HEK293 (cell line): ENCODE measurements around the gene ARHGAP26.

Experiments
- CTCF ChIA-PET: fragments of 350-600 bp; formaldehyde crosslinking; extraction: SDS; loops from one replicate; lab custom pipeline; 2021; ENCODE audit warnings: antibody characterized with exemption; lab: Yijun Ruan, JAX
- POLR2A ChIA-PET: fragments of 300-600 bp; formaldehyde crosslinking; extraction: SDS; loops from one replicate; lab custom pipeline; 2020; ENCODE audit warnings: antibody characterized with exemption, inconsistent platforms; lab: Yijun Ruan, JAX
- H3K27ac ChIP-seq: fragments of 200-500 bp; sonication (Bioruptor generic); 2 replicates; pipeline ENCODE4 v1.5.1; 2014; ENCODE audit warnings: low read depth, low read length, control low read depth, inconsistent platforms; ENCODE audit errors: extremely low read depth
- H3K36me3 ChIP-seq, 2 experiments: fragments of 200-500 bp in 1 of 2; sonication (Bioruptor generic) in 1 of 2; 1 replicate in 1 of 2; 2 replicates in 1 of 2; pipeline ENCODE4 v1.5.1; 2014 to 2017; ENCODE audit warnings: inconsistent platforms in 2 of 2, low read length in 2 of 2; ENCODE audit not compliant: control insufficient read depth in 2 of 2, insufficient read depth in 1 of 2
- H3K4me1 ChIP-seq: fragments of 200-500 bp; sonication (Bioruptor generic); 2 replicates; pipeline ENCODE4 v1.5.1; 2014; ENCODE audit warnings: mild to moderate bottlenecking, low read length, inconsistent platforms; ENCODE audit not compliant: control insufficient read depth, insufficient read depth
- H3K4me3 ChIP-seq: 2 replicates; pipeline ENCODE4 v1.5.1; 2011; ENCODE audit warnings: low read depth, mild to moderate bottlenecking, control low read depth, low read length, moderate library complexity
- H3K9me3 ChIP-seq: fragments of 200-500 bp; sonication (Bioruptor generic); 2 replicates; pipeline ENCODE4 v1.5.1; 2014; ENCODE audit warnings: low read depth, low read length, inconsistent platforms; ENCODE audit not compliant: control insufficient read depth, insufficient read depth
- EGR2 ChIP-seq: fragments of 450-650 bp; formaldehyde crosslinking; IDR thresholded peaks from 2 replicates; pipeline ENCODE4 v1.5.1; 2016; ENCODE audit warnings: low read depth, missing biosample characterization, missing genetic modification characterization
- GLI4 ChIP-seq: fragments of 450-650 bp; formaldehyde crosslinking; IDR thresholded peaks from 2 replicates; pipeline ENCODE4 v1.5.1; 2016; ENCODE audit warnings: missing biosample characterization, missing genetic modification characterization
- GLIS1 ChIP-seq: fragments of 450-650 bp; formaldehyde crosslinking; IDR thresholded peaks from 2 replicates; pipeline ENCODE4 v1.5.1; 2016; ENCODE audit warnings: missing biosample characterization, missing genetic modification characterization
- GLIS2 ChIP-seq: fragments of 450-650 bp; formaldehyde crosslinking; IDR thresholded peaks from 2 replicates; pipeline ENCODE4 v1.5.1; 2016; ENCODE audit warnings: missing biosample characterization, missing genetic modification characterization
- SCRT1 ChIP-seq: fragments of 450-650 bp; formaldehyde crosslinking; IDR thresholded peaks from 2 replicates; pipeline ENCODE4 v1.5.1; 2016; ENCODE audit warnings: missing biosample characterization, missing genetic modification characterization, borderline replicate concordance
- SCRT2 ChIP-seq: fragments of 450-650 bp; formaldehyde crosslinking; IDR thresholded peaks from 2 replicates; pipeline ENCODE4 v1.5.1; 2016; ENCODE audit warnings: missing biosample characterization, missing genetic modification characterization
- SP7 ChIP-seq: fragments of 450-650 bp; formaldehyde crosslinking; IDR thresholded peaks from 2 replicates; pipeline ENCODE4 v1.5.1; 2016; ENCODE audit warnings: missing biosample characterization, missing genetic modification characterization
- WT1 ChIP-seq: fragments of 450-650 bp; formaldehyde crosslinking; IDR thresholded peaks from 2 replicates; pipeline ENCODE4 v1.5.1; 2016; ENCODE audit warnings: missing biosample characterization, missing genetic modification characterization
- ZBTB20 ChIP-seq: fragments of 450-650 bp; formaldehyde crosslinking; IDR thresholded peaks from 2 replicates; pipeline ENCODE4 v1.5.1; 2016; ENCODE audit warnings: missing biosample characterization, missing genetic modification characterization
- ZBTB8A ChIP-seq: fragments of 450-650 bp; formaldehyde crosslinking; IDR thresholded peaks from 2 replicates; pipeline ENCODE4 v1.5.1; 2016; ENCODE audit warnings: missing biosample characterization, missing genetic modification characterization
- ZIC2 ChIP-seq: fragments of 450-650 bp; formaldehyde crosslinking; IDR thresholded peaks from 2 replicates; pipeline ENCODE4 v1.5.1; 2016; ENCODE audit warnings: missing biosample characterization, missing genetic modification characterization
- ZNF133 ChIP-seq: fragments of 450-650 bp; formaldehyde crosslinking; IDR thresholded peaks from 2 replicates; pipeline ENCODE4 v1.5.1; 2016; ENCODE audit warnings: missing biosample characterization, missing genetic modification characterization
- ZNF24 ChIP-seq: fragments of 450-650 bp; formaldehyde crosslinking; IDR thresholded peaks from 2 replicates; pipeline ENCODE4 v1.5.1; 2016; ENCODE audit warnings: missing biosample characterization, missing genetic modification characterization
- ZNF335 ChIP-seq: fragments of 450-650 bp; formaldehyde crosslinking; conservative IDR thresholded peaks from 2 replicates; pipeline ENCODE4 v1.5.1; 2016; ENCODE audit warnings: missing biosample characterization, missing genetic modification characterization
- ZNF354C ChIP-seq: fragments of 450-650 bp; formaldehyde crosslinking; IDR thresholded peaks from 2 replicates; pipeline ENCODE4 v1.5.1; 2016; ENCODE audit warnings: missing biosample characterization, missing genetic modification characterization, low read depth, borderline replicate concordance
- ZNF394 ChIP-seq: fragments of 450-650 bp; formaldehyde crosslinking; IDR thresholded peaks from 2 replicates; pipeline ENCODE4 v1.5.1; 2016; ENCODE audit warnings: missing biosample characterization, missing genetic modification characterization, mild to moderate bottlenecking, moderate library complexity, borderline replicate concordance
- ZNF433 ChIP-seq: fragments of 450-650 bp; formaldehyde crosslinking; IDR thresholded peaks from 2 replicates; pipeline ENCODE4 v1.5.1; 2016; ENCODE audit warnings: missing biosample characterization, missing genetic modification characterization, low read depth
- ZNF561 ChIP-seq: fragments of 450-650 bp; IDR thresholded peaks from 2 replicates; pipeline ENCODE4 v1.5.1; 2018; ENCODE audit warnings: missing biosample characterization, missing genetic modification characterization, borderline replicate concordance
- ZNF600 ChIP-seq: fragments of 450-650 bp; formaldehyde crosslinking; IDR thresholded peaks from 2 replicates; pipeline ENCODE4 v1.5.1; 2016; ENCODE audit warnings: missing biosample characterization, missing genetic modification characterization
- ZNF660 ChIP-seq: fragments of 450-650 bp; IDR thresholded peaks from 2 replicates; pipeline ENCODE4 v1.5.1; 2018; ENCODE audit warnings: missing biosample characterization, mild to moderate bottlenecking, missing genetic modification characterization
- ZNF776 ChIP-seq: fragments of 450-650 bp; formaldehyde crosslinking; IDR thresholded peaks from 2 replicates; pipeline ENCODE4 v1.5.0; 2017; ENCODE audit warnings: missing biosample characterization, missing genetic modification characterization, borderline replicate concordance
- ZNF791 ChIP-seq: fragments of 450-650 bp; formaldehyde crosslinking; IDR thresholded peaks from 2 replicates; pipeline ENCODE4 v1.5.1; 2016; ENCODE audit warnings: missing biosample characterization, missing genetic modification characterization
- TF ChIP-seq, protein P1 (sequence below): fragments of 450-650 bp; formaldehyde crosslinking; IDR thresholded peaks from 2 replicates; pipeline ENCODE4 v1.5.1; 2016; ENCODE audit warnings: missing biosample characterization, missing genetic modification characterization
- TF ChIP-seq, protein P2 (sequence below): fragments of 450-650 bp; formaldehyde crosslinking; IDR thresholded peaks from 2 replicates; pipeline ENCODE4 v1.5.1; 2017; ENCODE audit warnings: missing biosample characterization, mild to moderate bottlenecking, missing genetic modification characterization, moderate library complexity
- TF ChIP-seq, protein P3 (sequence below): fragments of 450-650 bp; formaldehyde crosslinking; IDR thresholded peaks from 2 replicates; pipeline ENCODE4 v1.5.1; 2016; ENCODE audit warnings: missing biosample characterization, missing genetic modification characterization
- TF ChIP-seq, protein P4 (sequence below): fragments of 450-650 bp; formaldehyde crosslinking; IDR thresholded peaks from 2 replicates; pipeline ENCODE4 v1.5.1; 2016; ENCODE audit warnings: missing biosample characterization, missing genetic modification characterization
- TF ChIP-seq, protein P5 (sequence below): fragments of 450-650 bp; formaldehyde crosslinking; IDR thresholded peaks from 2 replicates; pipeline ENCODE4; 2016; ENCODE audit warnings: missing biosample characterization, missing genetic modification characterization

Gene ARHGAP26

DNA sequence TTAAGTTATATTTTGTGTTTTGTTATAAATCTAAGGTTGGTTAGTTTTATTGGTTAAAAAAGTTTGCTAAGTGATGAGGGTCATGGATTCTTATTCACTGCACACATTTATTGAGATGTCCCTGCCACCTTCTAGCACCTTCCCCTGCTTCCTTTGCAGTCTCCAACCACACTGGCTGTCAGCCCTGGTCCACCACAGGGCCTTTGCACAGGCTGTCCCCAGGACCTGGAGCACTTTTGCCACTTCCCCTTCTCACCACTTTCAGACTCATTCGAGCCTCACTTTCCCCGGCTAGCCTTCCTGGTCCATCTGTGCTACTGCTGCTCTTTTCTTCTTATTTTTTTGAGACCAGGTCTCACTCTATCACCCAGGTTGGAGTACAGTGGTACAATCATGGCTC is 45.3 kb downstream of the ARHGAP26 start (continued):
- TF ChIP-seq, protein P1, sequence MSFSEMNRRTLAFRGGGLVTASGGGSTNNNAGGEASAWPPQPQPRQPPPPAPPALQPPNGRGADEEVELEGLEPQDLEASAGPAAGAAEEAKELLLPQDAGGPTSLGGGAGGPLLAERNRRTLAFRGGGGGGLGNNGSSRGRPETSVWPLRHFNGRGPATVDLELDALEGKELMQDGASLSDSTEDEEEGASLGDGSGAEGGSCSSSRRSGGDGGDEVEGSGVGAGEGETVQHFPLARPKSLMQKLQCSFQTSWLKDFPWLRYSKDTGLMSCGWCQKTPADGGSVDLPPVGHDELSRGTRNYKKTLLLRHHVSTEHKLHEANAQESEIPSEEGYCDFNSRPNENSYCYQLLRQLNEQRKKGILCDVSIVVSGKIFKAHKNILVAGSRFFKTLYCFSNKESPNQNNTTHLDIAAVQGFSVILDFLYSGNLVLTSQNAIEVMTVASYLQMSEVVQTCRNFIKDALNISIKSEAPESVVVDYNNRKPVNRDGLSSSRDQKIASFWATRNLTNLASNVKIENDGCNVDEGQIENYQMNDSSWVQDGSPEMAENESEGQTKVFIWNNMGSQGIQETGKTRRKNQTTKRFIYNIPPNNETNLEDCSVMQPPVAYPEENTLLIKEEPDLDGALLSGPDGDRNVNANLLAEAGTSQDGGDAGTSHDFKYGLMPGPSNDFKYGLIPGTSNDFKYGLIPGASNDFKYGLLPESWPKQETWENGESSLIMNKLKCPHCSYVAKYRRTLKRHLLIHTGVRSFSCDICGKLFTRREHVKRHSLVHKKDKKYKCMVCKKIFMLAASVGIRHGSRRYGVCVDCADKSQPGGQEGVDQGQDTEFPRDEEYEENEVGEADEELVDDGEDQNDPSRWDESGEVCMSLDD: no peak

DNA sequence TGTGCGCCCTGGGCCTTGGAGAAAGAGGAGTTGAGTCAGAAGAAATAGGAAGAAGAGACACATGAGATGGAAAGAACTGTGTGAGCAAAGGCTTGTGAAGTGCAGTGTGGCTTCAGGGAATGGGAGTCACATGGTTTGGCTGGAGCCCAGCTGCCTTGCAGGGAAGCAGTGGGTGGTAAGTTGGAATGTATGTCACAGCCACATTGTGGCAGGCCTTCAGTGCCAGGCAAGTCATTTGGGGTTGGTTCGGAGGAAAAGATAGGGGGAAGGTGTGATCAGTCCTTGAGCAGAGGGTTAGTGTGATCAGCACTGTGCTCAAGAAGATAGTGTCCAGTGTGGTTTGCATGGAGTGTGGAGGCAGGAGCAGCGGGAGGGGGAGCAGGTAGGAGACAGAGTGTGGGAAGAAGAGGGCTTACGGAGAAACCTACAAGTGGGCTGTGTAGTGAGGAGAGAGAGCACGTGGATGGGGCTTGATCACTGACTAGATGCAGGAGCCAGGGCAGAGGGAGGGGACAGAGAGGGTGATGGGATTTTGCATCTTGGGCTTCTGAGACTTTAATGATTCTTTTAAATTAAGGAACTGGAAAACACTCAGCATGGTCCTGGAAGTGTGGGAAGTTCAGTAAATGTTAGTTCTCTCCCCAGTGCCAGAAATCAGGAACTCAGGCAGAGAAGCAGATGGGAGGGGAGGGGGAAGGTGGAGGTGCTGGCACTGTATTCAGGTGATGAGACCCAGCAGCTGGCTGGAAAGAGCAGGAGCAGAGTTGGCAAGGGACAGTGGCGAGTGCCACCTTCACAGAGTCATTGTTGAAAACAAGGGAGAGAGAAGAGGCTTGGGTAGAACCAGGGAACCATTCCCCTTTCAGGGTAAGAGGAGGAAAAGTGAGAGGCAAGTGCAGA is 46.6 kb downstream of the ARHGAP26 start:
- no peak overlapping the region; the same call in 1 of the 2 replicates for H3K27ac ChIP-seq
- POLR2A ChIA-PET: no interaction called here
- H3K4me1 ChIP-seq: peaks cover 19% of the 10 kb centered on the region
- CTCF ChIA-PET: interaction anchor here (0.7 to 1.0 kb wide), 2 partner anchors 50 to 129 kb away, joined by 3 to 5 read pairs; no protein-coding TSS in a partner anchor
- no peaks in the 10 kb centered on the region for H3K9me3 ChIP-seq
- no peak overlapping the region for H3K4me3 ChIP-seq
- no peaks in the 10 kb centered on the region for H3K36me3 ChIP-seq
- peak; percentile 85; the same call in 1 of the 2 replicates for TF ChIP-seq GLI4 (tag by site-specific recombination)
- no peak for TF ChIP-seq ZNF433 (tag by site-specific recombination)
- TF ChIP-seq ZNF394: no peak
- no peak for TF ChIP-seq ZNF776 (tag by site-specific recombination)
- no peak for TF ChIP-seq ZNF791 (tag by site-specific recombination)
- TF ChIP-seq ZIC2 (tag by site-specific recombination): peak; percentile 94
- no peak for TF ChIP-seq ZBTB8A (tag by site-specific recombination)
- no peak for TF ChIP-seq WT1 (tag by site-specific recombination)
- 0 out of 2 replicates have a peak, but pooled peaks have one; percentile 25 for TF ChIP-seq ZNF335 (tag by site-specific recombination)
- TF ChIP-seq SCRT2 (tag by site-specific recombination): peak; percentile 89
- peak; percentile 90 for TF ChIP-seq ZNF133 (tag by site-specific recombination)
- TF ChIP-seq, protein P2, sequence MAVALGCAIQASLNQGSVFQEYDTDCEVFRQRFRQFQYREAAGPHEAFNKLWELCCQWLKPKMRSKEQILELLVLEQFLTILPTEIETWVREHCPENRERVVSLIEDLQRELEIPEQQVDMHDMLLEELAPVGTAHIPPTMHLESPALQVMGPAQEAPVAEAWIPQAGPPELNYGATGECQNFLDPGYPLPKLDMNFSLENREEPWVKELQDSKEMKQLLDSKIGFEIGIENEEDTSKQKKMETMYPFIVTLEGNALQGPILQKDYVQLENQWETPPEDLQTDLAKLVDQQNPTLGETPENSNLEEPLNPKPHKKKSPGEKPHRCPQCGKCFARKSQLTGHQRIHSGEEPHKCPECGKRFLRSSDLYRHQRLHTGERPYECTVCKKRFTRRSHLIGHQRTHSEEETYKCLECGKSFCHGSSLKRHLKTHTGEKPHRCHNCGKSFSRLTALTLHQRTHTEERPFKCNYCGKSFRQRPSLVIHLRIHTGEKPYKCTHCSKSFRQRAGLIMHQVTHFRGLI: peak; percentile 34; the same call in 1 of the 2 replicates
- TF ChIP-seq ZNF24 (tag by site-specific recombination): no peak
- 0 out of 2 replicates have a peak, but pooled peaks have one; percentile 14 for TF ChIP-seq SP7
- TF ChIP-seq, protein P3, sequence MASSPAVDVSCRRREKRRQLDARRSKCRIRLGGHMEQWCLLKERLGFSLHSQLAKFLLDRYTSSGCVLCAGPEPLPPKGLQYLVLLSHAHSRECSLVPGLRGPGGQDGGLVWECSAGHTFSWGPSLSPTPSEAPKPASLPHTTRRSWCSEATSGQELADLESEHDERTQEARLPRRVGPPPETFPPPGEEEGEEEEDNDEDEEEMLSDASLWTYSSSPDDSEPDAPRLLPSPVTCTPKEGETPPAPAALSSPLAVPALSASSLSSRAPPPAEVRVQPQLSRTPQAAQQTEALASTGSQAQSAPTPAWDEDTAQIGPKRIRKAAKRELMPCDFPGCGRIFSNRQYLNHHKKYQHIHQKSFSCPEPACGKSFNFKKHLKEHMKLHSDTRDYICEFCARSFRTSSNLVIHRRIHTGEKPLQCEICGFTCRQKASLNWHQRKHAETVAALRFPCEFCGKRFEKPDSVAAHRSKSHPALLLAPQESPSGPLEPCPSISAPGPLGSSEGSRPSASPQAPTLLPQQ (tag by site-specific recombination): peak; percentile 63; the same call in 1 of the 2 replicates
- TF ChIP-seq ZNF660 (tag by site-specific recombination): no peak; the same call in 1 of the 2 replicates
- TF ChIP-seq ZNF561 (tag by site-specific recombination): no peak
- peak; percentile 82 for TF ChIP-seq GLIS1 (tag by site-specific recombination)
- TF ChIP-seq, protein P4, sequence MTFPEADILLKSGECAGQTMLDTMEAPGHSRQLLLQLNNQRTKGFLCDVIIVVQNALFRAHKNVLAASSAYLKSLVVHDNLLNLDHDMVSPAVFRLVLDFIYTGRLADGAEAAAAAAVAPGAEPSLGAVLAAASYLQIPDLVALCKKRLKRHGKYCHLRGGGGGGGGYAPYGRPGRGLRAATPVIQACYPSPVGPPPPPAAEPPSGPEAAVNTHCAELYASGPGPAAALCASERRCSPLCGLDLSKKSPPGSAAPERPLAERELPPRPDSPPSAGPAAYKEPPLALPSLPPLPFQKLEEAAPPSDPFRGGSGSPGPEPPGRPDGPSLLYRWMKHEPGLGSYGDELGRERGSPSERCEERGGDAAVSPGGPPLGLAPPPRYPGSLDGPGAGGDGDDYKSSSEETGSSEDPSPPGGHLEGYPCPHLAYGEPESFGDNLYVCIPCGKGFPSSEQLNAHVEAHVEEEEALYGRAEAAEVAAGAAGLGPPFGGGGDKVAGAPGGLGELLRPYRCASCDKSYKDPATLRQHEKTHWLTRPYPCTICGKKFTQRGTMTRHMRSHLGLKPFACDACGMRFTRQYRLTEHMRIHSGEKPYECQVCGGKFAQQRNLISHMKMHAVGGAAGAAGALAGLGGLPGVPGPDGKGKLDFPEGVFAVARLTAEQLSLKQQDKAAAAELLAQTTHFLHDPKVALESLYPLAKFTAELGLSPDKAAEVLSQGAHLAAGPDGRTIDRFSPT: peak; percentile 78; the same call in 1 of the 2 replicates
- peak; percentile 99 for TF ChIP-seq EGR2 (tag by site-specific recombination)
- TF ChIP-seq ZNF600 (tag by site-specific recombination): peak; percentile 93
- TF ChIP-seq SCRT1: peak; percentile 94
- TF ChIP-seq, protein P5, sequence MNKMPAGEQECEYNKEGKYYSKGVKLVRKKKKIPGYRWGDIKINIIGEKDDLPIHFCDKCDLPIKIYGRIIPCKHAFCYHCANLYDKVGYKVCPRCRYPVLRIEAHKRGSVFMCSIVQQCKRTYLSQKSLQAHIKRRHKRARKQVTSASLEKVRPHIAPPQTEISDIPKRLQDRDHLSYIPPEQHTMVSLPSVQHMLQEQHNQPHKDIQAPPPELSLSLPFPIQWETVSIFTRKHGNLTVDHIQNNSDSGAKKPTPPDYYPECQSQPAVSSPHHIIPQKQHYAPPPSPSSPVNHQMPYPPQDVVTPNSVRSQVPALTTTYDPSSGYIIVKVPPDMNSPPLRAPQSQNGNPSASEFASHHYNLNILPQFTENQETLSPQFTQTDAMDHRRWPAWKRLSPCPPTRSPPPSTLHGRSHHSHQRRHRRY: no peak
- TF ChIP-seq GLIS2: 0 out of 2 replicates have a peak, but pooled peaks have one; percentile 19
- peak; percentile 42; the same call in 1 of the 2 replicates for TF ChIP-seq ZBTB20
- TF ChIP-seq ZNF354C (tag by site-specific recombination): no peak
